HG02840 (cell line): ENCODE data around the gene MED14.
"Not testable (repeated sequence)": the region's sequence is repeated elsewhere in the genome, so short reads cannot be mapped to it uniquely, and the experiment has no call there.

Source experiments
- ATAC-seq: cut with Tn5 transposase; IDR thresholded peaks from one replicate; pipeline ENCODE4 v1.9.1; 2021; ENCODE audit warnings: mild to moderate bottlenecking, moderate library complexity, moderate number of reproducible peaks; ENCODE audit not compliant: unreplicated experiment, low FRiP score

The MED14 gene

DNA sequence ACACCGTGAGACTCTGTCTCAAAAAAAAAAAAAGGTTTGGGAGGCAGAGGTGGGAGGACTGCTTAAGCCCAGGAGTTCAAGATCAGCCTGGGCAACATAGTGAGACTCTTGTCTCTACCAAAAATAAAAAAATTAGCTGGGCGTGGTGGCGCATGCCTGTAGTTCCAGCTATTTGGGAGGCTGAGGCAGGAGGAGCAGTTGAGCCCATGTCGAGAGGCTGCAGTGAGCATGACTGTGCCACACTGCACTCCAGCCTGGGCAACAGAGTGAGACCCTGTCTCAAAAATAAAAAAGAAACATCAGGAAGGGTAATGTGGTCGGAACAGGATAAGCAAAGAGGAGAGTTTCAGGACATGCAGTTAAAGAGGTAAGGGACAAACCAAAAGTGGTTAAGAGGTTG, 2.8 kb downstream of the MED14 start:
- not testable (repeated sequence) for ATAC-seq

DNA sequence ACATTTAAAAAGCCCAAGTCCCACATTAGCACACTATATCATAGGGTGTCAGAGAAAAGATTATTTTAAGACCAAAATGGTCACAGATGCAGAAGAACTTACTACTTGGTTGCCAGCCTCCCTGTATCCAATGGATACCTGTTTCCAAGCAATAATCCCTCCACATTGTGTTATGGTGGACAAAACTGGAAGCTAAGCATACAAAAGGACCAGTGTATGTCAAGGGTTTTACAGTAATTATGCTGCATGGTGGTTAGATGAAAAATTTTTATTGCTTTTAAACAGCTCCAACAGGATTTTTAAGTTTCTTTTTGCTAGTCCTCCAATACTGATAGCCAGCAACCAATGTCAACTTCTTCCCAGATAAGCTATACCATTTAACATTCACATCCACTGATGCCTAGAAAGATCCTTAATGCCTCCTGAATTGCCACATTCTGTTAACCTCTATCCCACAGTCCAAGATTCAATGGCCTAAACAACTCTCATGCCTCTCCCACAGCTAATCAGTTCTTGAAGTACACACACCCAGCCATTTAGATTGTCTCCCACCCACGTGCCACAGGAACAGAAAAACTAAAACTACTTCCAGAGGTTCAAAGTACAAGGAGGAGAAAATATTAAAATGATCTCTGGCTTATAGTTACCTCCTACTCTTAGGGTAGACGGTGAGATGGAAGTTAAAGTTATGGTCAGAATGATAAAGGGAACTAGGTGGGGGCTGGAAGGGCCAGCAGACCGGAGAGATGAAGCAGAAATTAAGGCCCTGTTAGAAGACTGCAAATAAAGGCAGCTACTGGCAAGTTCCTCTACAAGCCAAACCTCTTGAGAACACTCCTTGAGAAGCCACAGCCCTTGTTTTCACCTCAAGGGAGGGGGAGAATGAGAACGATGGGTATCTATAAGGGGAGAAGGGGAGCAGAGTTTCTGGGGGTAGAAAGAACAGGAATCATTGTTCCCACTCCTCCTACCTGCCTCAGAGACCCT, 5.5 kb downstream of the MED14 start:
- no peak for ATAC-seq

DNA sequence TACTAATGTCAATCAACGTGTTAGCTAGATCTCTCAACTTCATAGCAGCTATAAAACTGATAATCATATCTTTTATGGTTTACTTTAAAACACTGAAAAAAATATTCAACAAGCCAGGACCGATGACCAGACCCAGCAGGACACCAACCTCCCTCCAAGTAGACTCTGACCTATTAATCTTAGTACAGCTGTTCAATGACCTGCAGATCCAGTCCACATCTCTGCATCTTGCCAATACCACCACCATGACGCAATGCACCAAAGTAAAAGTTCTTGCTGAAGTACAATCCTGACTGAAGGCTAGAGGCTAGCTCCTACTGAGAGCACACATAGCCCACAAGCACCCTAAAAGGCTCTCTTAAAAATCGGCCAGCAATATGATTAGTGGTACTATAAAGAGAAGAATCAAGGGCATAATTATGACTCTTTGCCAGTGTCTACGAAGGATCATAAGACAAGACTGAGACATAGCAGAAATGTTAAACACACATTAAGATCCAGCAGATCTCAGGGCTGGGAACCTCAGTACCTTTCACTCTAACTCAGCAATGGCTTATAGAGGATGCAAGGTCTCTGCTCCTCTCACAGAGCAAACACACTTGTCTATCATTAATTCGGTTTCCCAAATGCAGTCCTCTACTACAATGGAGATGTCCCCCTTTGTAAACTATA, 7.6 kb downstream of the MED14 start:
- ATAC-seq: no peak

DNA sequence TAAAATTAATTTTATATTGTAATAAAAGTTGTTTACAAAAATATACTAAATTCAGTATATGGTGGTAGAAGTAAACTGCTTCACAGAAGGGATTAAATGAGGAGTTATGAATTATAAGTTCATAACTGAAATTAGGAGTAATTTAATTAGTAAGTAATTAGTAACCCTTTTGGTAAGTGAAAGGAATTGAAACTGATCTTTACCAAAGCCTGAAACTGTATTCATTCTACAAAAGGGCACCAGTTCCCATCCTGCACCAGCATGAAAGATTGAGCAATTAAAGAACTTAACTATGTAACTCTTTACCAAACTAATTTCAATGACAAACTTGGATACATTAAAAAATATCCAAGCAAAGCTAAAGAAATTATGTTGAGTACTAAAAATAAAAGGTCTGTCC, 8.2 kb downstream of the MED14 start:
- ATAC-seq: no peak

DNA sequence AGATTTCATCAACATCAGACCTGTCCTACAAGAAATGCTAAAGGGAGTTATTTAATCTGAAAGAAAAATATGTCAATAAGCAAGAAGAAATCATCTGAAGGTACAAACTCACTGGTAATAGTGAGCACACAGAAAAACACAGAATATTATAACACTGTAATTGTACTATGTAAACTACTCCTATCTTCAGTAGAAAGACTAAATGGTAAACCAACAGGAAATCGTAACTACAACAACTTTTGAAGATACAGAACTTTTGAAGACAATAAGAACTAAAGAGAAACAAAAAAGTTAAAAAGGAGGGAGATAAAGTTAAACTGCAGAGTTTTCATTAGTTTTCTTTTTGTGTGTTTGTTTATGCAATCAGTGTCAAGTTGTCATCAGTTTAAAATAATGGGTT, 12.4 kb downstream of the MED14 start:
- no peak for ATAC-seq

DNA sequence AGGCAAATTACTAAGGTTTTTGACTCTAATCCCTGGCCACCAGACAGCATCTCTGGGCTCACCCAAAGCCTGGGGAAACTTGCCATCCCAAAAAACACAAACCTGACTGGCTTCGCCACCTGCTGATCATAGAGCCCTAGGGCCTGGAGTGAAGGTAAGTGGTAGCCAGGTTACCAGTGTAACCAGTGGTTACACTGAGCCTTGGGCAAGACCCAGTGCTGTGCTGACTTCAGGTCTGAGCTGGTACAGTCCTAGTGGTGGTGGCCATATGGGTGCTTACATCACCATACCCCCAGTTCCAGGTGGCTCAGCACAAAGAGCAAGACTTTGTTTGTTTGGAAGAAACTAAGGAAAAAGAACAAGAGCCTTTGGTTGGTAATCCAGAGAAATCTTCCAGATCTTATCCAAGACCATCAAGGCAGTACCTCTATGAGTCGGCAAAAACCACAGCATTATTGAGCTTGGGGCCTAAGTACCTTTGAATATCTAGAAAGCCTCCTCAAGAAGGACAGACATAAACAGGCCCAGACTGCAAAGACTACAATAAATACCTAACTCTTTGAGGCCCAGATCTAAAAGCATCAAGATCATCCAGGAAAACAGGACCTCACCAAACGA, 13.7 kb downstream of the MED14 start:
- ATAC-seq: no peak

DNA sequence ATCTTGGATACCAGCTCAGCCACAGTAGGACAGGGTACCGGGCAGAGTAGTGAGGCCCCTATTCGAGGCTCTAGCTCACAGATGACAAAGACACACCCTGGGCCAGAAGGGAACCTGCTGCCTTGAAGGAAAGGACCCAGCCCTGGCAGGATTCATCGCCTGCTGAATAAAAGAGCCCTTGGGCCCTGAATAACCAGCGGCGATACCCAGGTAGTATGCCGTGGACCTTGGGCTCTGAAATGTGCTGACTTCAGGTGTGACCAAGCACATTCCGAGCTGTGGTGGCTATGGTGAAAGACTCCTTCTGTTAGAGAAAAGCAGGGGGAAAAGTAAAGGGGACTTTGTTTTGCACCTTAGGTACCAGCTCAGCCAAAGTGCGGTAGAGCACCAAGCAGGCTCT, 14.6 kb downstream of the MED14 start:
- ATAC-seq: no peak

DNA sequence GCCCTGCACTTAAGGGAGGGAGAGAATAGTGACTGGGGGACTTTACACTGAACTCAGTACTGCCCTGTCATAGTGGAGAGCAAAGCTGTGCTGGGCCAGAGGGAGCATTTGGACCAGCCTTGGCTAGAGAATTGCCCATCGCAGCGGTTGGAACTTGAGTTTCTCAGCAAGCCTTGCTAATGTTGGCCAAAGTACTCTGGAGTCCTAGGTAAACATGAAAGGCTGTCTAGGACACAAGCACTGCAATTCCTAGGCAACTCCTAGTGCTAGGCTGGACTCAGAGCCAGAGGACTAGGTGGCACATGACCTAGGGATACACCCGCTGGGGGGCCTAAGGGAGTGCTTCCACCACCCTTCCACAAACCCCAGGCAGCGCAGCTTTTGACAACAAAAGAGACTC, 15.0 kb downstream of the MED14 start:
- no peak for ATAC-seq

DNA sequence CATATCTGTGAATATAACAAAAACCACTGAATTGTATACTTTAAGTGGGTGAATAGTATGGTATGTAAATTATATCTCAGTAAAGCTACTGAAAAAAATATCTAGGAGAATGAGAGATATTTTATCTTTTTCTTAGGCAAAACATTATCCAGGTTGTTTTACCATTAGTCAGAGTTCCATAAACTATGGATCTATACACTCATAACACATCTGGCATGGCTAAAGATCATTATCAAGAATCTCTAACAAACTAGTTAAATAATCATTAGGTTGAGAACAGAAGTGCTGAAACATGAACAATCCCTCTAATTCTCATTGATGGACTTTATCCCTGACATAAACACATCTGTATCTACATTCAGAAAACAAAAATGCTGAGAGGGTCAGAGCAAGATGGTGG, 15.6 kb downstream of the MED14 start:
- ATAC-seq: no peak

DNA sequence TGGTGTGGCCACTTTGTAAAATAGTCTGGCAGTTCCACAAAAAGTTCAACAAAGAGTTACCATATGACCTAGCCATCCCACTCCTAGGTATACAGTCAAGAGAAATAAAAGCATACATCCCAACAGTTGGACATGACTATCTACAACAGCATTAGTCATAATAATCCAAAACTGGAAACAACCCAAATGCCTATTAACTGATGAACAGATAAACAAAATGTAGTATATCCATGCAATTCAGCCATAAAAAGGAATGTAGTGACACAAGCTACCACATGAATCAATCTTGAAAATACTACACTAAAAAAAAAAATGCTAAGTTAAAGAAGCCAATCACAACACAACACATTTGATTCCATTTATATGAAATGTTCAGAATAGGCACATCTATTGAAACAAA, 16.1 kb downstream of the MED14 start:
- no peak for ATAC-seq

DNA sequence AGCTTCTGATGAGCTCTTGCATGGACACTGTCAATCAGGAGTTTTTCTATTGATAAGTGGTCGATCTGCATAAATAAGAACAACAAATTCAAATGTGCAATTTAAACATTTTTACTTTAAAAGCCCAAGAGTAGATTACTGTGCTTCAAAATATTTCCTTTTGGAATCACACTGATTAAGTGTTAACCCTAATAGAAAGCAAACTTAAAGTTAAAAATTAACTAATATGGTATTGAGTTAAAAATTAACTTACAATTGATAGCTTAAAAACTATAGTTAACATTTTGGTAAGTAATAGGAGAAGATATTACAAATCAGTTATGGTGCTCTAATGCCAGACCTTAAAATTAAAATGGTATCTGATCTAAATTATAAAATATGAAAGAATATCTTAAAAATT, 25.9 kb downstream of the MED14 start:
- no peak for ATAC-seq

DNA sequence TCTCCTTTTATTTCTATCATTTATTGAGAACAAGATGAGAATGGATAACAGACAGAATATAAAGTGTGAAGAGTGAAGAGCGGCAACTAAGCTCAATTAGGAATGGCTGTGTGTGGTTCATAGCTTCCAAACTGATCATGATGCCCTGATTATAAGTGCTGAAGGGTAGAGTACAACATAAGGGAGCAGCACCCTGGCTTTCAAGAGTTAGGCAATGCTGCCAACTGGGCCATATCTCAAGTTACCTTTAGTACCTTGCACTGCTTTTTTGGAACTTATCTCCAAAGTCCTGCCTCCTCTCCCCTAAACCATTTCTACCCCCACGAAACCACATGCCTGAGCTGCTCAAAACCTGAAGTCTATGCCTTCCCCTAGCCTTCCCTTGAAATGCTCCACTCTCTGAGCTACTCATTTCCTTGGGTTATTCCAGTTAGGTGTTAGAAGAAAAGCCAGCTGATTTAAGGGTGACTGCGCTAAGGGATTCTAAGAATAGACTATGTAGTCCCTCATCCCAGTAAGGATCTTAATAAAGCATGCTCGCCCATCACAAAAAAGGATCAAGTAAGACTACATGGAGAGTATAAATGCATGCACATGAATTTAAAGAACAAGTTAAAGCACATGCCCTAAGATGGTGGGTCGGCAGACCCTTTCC, 29.6 kb downstream of the MED14 start:
- no peak for ATAC-seq

DNA sequence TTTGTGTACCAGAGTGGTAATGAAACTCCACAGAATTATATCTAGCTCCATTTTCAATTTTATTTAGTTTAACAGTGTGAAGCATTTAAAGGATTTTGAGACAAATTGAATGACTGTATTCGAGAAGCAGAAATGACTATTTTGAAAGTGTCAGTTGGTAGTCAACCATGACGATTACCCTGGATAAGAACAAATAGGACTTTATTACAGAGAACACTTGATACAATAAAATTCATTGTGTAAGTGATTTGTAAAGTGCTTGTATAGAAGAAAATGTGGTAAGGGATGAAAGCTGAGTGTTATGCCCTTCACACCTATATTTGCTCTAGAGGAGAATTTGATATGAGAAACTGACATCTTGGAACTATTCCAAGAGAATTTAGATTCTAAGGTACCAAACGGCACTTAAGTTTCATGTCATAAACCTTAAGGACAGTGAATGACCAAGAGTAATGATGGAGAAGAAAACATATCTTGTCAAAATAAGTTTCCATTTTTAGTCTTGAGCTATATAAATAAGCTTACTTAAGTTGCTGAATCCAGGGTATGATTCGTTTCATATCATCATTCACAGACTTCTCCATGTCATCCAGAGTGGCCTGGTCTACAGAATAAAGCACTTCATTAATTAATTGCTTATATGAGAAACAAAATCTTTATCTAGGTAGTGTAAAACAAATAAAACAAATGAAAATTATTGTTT, 34.6 kb downstream of the MED14 start:
- ATAC-seq: no peak

DNA sequence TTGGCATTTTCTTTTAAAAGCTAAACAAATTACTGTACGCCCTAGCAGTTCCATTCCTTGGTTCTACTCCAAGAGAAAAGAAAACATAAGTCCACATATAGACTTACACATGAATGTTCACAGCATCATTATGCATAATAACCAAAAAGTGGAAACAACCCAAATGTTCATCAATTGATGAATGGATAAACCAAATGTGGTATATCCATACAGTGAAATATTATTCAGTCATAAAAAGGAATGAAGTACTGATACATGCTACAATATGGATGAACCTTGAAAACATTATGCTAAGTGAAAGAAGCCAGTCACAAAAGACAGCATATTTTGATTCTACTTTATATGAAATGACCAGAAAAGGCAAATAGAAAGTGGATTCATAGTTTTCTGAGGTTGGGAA, 36.5 kb downstream of the MED14 start:
- ATAC-seq: no peak

DNA sequence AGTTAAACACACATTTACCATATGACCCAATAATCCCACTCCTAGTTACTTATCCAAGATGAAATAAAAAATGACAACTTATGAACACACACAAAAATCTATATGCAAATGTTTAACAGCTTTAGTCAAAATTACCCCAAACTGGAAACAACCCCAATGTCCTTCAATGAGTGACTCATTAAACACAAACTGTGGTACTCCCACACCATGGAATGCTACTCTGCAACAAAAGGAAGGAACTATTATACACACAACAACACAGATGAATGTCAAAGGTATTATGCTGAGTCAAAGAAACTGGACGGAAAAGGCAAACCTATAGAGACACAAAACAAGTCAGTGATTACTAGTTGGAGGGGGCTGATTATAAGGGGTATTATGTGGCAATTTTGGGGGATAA, 40.5 kb downstream of the MED14 start:
- ATAC-seq: no peak

DNA sequence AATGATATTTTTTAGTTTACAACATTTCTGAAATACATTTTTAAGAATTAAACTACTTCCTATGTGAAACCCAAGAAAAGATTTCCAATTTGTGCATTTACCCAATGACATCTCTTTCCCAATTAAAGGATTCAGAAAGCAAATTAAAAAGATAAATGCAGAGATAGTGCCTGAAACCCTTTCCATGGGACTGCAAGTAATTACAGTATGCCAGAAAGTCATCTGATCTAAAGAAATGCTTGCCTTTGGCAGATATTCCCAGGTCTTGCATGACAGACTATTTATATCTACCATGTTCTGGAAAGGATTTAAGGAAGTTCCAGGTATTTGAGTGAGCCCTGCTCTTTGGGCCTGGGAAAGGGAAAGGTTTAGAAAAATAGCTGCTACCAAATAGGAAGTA, 46.4 kb downstream of the MED14 start:
- no peak for ATAC-seq

DNA sequence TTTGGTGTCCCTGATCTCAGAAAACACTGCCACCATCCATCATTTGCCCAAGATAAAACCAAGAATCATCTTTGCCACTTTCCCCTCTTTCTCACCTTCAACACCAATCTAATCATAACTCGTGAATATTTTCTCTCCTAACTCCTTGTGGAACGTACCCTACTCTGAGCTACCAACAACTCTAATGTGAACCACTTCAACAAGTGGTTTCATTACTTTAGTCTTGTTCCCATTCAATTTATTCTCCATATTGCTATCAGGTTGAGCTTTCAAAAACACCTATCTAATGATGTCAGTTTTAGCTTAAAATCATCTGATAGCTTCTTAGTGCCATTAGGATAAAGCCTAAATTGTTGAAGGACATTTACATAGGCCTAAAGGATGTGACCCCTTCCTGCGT, 48.2 kb downstream of the MED14 start:
- ATAC-seq: no peak

DNA sequence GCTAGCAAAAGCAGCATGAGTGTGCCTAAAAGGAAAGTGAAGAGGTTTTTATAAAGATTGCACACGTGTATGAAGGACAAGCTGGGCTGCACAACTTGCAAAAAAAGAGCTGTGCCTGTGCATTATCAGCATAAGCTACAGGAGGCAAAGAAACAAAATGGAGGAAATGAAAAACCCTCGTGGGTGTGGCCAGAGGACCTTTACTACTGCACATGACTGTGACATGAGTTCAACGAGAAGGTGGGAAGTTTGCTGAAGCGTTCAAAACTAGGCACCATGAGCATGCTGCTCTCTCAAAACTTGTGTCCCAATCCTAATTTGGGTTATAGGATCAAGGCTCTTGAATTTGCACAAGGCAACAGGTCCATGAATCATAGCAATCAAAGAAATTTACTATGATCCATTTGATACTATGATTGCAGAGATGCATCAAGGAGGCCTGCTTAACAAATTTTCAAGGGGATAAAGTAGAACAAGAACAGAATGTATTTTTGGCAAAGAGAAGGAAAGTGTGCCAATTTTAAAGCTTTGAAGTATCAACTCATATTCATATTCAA, 49.9 kb downstream of the MED14 start:
- no peak for ATAC-seq

DNA sequence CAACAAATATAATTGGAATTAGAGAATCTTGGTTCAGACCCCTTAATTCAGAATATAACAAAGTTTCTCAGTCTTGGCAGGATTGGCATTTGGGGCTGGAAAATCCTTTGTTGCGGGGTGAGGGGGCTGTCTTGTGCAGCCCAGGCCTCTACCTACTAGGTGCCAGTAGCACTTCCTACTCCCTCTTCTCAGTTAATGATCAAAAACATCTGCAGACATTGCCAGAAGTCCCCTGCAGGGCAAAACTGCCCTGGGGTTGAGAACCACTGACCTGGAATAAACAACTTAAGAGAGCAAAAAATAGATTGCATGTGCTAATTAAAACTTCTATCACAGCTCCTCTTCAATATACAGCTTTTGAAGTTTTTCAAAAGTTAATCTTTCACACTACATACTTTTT, 51.2 kb downstream of the MED14 start:
- ATAC-seq: no peak

DNA sequence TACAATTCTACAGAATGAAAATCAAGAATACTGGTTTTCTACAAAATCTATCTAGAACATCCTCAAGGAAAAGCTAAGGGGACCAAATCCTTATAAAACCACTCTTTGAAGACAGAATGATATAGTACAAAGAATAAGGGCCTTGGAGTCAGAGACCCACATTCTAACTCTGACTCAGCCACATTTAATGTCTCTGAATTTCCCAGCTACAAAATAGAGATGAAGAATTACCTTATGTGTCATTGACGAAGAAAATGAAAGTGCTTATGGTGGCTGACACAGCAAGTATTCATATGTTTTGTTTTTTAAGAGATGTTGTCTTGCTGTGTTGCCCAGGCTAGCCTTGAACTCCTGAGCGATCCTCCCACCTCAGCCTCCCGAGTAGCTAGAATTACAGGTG, 52.1 kb downstream of the MED14 start:
- no peak for ATAC-seq
